ENCODE results near the gene CABCOCO1.

The CABCOCO1 gene

GRCh38 chr10:61754587-61755550 lies 92.1 kb downstream of the CABCOCO1 start:
- Histone ChIP-seq H3K4me1 (ENCODE audit: control insufficient read depth, insufficient read depth, low read length) (peaks cover 8% of the 10 kb centered on the region), H3K4me3 (ENCODE audit: low read depth, low read length) (no peak overlapping the region), H3K27me3 (ENCODE audit: control insufficient read depth, insufficient read depth, low read length) (no peaks in the 10 kb centered on the region), H3K36me3 (ENCODE audit: control insufficient read depth, insufficient read depth, low read length) (no peaks in the 10 kb centered on the region), H3K9me3 (ENCODE audit: control insufficient read depth, insufficient read depth, low read depth, low read length) (no peaks in the 10 kb centered on the region), H3K9ac (ENCODE audit: low read length) (no peak overlapping the region), H3K27ac (ENCODE audit: low read depth, low read length) (no peak overlapping the region)

DNA sequence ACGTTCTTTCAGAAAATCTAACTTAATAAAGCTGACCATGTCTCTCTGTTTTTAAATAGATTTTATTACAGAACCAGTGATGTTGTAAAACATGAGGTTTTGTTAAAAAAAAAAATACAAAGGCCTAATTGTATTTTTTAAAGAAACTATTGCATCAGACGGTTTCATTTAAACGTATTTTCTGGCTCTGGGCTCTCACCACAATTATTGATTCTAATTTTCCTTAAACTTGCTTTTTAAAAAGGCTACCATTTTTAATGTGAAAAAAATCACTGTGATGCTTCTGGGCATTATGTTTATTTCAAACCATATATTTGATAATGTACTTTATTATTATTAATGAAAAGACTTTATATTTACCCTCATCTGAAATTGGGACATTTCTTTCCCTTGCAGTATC lies 94.3 kb downstream of the CABCOCO1 start:
- Histone ChIP-seq H3K9ac (ENCODE audit: low read length) (no peak overlapping the region), H3K4me1 (ENCODE audit: control insufficient read depth, insufficient read depth, low read length) (peaks cover 8% of the 10 kb centered on the region), H3K36me3 (ENCODE audit: control insufficient read depth, insufficient read depth, low read length) (no peaks in the 10 kb centered on the region), H3K27ac (ENCODE audit: low read depth, low read length) (no peak overlapping the region), H3K27me3 (ENCODE audit: control insufficient read depth, insufficient read depth, low read length) (no peaks in the 10 kb centered on the region), H3K9me3 (ENCODE audit: control insufficient read depth, insufficient read depth, low read depth, low read length) (no peaks in the 10 kb centered on the region), H3K4me3 (ENCODE audit: low read depth, low read length) (no peak overlapping the region)

DNA sequence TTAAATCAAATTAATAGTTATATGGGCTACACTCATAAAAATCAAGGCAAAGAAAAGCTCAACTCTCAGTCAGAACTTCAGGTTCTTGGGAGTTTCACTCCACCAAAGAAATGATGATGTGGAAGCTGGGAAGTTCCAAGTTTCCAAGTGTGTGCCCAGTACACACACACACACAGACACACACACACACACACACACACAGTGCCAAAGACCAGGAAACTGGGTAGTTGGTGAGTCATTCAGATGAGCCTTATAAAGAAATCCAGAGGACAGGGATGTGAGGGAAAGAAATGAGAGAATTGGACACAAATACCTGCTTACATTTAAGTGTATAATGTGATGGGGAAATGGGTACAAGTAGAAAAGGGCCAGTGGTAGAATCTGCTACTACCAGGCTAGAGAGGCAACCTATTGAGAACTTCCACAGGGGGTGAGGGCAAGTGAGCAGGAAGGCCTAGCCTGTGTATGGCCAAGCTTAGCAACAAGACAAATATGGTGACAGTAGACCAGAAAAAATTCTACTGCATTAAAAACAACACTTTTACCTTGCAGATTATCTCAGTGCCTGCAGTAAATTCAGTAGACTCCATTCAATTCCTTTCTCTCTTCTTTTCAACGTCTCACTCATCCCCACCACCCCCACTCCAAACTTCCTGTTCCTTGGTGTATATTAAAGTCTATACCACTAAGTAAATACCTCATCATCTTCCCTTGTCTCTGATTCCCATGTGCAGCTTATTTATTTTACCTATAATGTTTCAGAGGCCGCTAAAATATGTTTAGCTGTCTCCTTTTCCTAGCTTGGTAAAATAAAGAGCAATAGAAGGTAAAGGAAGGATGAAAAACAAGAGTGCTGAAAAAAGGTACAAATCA lies 95.0 kb downstream of the CABCOCO1 start:
- no peak overlapping the region for H3K4me3 ChIP-seq (ENCODE audit: low read depth, low read length)
- peaks cover 8% of the 10 kb centered on the region for H3K4me1 ChIP-seq (ENCODE audit: control insufficient read depth, insufficient read depth, low read length)
- H3K27me3 ChIP-seq (ENCODE audit: control insufficient read depth, insufficient read depth, low read length) = no peaks in the 10 kb centered on the region
- no peaks in the 10 kb centered on the region for H3K9me3 ChIP-seq (ENCODE audit: control insufficient read depth, insufficient read depth, low read depth, low read length)
- H3K27ac ChIP-seq (ENCODE audit: low read depth, low read length) = no peak overlapping the region
- H3K9ac ChIP-seq (ENCODE audit: low read length) = no peak overlapping the region
- H3K36me3 ChIP-seq (ENCODE audit: control insufficient read depth, insufficient read depth, low read length) = no peaks in the 10 kb centered on the region

GRCh38 chr10:61758433-61758832 lies 95.7 kb downstream of the CABCOCO1 start:
- no peaks in the 10 kb centered on the region for H3K27me3 ChIP-seq (ENCODE audit: control insufficient read depth, insufficient read depth, low read length)
- H3K4me1 ChIP-seq (ENCODE audit: control insufficient read depth, insufficient read depth, low read length) = peaks cover 8% of the 10 kb centered on the region
- no peak overlapping the region for H3K27ac ChIP-seq (ENCODE audit: low read depth, low read length)
- H3K9ac ChIP-seq (ENCODE audit: low read length) = no peak overlapping the region
- no peaks in the 10 kb centered on the region for H3K36me3 ChIP-seq (ENCODE audit: control insufficient read depth, insufficient read depth, low read length)
- no peak overlapping the region for H3K4me3 ChIP-seq (ENCODE audit: low read depth, low read length)
- H3K9me3 ChIP-seq (ENCODE audit: control insufficient read depth, insufficient read depth, low read depth, low read length) = no peaks in the 10 kb centered on the region

DNA sequence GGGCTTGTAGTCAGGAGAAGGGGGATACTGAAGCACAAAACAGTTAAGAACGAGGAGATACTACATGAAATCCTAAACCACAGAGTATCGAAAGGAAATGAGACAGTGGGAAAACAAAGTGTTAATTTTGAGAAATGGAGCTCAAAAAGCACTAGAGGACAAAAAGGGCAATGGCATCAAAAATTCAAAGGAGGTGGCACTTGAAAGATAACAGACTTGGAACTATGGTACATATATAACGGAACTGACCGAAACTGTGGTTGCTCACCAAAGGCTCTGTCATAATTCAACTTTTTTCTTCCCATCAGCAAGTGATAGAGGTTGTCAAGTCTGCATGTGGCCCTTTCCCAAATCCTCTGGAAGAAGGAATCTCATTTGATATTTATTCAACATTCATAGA lies 97.0 kb downstream of the CABCOCO1 start:
- Histone ChIP-seq H3K4me1 (ENCODE audit: control insufficient read depth, insufficient read depth, low read length) (peaks cover 5% of the 10 kb centered on the region), H3K9me3 (ENCODE audit: control insufficient read depth, insufficient read depth, low read depth, low read length) (no peaks in the 10 kb centered on the region), H3K9ac (ENCODE audit: low read length) (no peak overlapping the region), H3K27me3 (ENCODE audit: control insufficient read depth, insufficient read depth, low read length) (no peaks in the 10 kb centered on the region), H3K36me3 (ENCODE audit: control insufficient read depth, insufficient read depth, low read length) (no peaks in the 10 kb centered on the region), H3K27ac (ENCODE audit: low read depth, low read length) (no peak overlapping the region), H3K4me3 (ENCODE audit: low read depth, low read length) (no peak overlapping the region)

- no peak overlapping the region for H3K9ac ChIP-seq (ENCODE audit: low read length)
- H3K36me3 ChIP-seq (ENCODE audit: control insufficient read depth, insufficient read depth, low read length) = no peaks in the 10 kb centered on the region
- no peaks in the 10 kb centered on the region for H3K27me3 ChIP-seq (ENCODE audit: control insufficient read depth, insufficient read depth, low read length)
- no peaks in the 10 kb centered on the region for H3K4me1 ChIP-seq (ENCODE audit: control insufficient read depth, insufficient read depth, low read length)
- no peak overlapping the region for H3K27ac ChIP-seq (ENCODE audit: low read depth, low read length)
- H3K9me3 ChIP-seq (ENCODE audit: control insufficient read depth, insufficient read depth, low read depth, low read length) = no peaks in the 10 kb centered on the region
- H3K4me3 ChIP-seq (ENCODE audit: low read depth, low read length) = no peak overlapping the region
Observed at GRCh38 chr10:61760943-61761824, 98.5 kb downstream of the CABCOCO1 start.

DNA sequence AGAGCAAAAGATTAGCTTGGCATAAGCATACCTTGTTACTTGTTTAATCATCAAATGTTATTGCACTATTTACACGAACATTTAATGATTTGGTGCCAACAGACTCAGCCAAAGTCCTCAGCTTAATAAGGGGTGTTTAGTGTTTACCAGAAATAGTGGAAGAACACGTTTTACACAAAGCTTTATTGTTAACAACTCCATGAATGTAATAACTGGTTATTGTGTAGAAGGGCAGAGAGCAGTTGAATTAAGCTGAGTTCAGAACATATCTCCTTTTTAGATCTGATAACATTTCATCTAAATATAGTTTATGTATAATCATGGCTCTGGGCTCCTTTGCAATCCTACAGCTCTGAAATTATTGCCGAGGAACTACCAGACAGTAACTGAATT lies 99.1 kb downstream of the CABCOCO1 start:
- Histone ChIP-seq H3K27ac (ENCODE audit: low read depth, low read length) (no peak overlapping the region), H3K4me3 (ENCODE audit: low read depth, low read length) (no peak overlapping the region), H3K9ac (ENCODE audit: low read length) (no peak overlapping the region), H3K4me1 (ENCODE audit: control insufficient read depth, insufficient read depth, low read length) (no peaks in the 10 kb centered on the region; the same call in 1 of the 2 replicates), H3K9me3 (ENCODE audit: control insufficient read depth, insufficient read depth, low read depth, low read length) (no peaks in the 10 kb centered on the region), H3K36me3 (ENCODE audit: control insufficient read depth, insufficient read depth, low read length) (no peaks in the 10 kb centered on the region), H3K27me3 (ENCODE audit: control insufficient read depth, insufficient read depth, low read length) (no peaks in the 10 kb centered on the region)

GRCh38 chr10:61763778-61764177 lies 101.0 kb downstream of the CABCOCO1 start:
- H3K9me3 ChIP-seq (ENCODE audit: control insufficient read depth, insufficient read depth, low read depth, low read length) = no peaks in the 10 kb centered on the region
- H3K27ac ChIP-seq (ENCODE audit: low read depth, low read length) = no peak overlapping the region
- no peaks in the 10 kb centered on the region for H3K36me3 ChIP-seq (ENCODE audit: control insufficient read depth, insufficient read depth, low read length)
- H3K9ac ChIP-seq (ENCODE audit: low read length) = no peak overlapping the region
- H3K4me1 ChIP-seq (ENCODE audit: control insufficient read depth, insufficient read depth, low read length) = no peaks in the 10 kb centered on the region; the same call in 1 of the 2 replicates
- H3K27me3 ChIP-seq (ENCODE audit: control insufficient read depth, insufficient read depth, low read length) = no peaks in the 10 kb centered on the region
- H3K4me3 ChIP-seq (ENCODE audit: low read depth, low read length) = no peak overlapping the region

GRCh38 chr10:61764486-61764885 lies 101.8 kb downstream of the CABCOCO1 start:
- no peaks in the 10 kb centered on the region for H3K36me3 ChIP-seq (ENCODE audit: control insufficient read depth, insufficient read depth, low read length)
- H3K4me1 ChIP-seq (ENCODE audit: control insufficient read depth, insufficient read depth, low read length) = no peaks in the 10 kb centered on the region; the same call in 1 of the 2 replicates
- no peak overlapping the region for H3K9ac ChIP-seq (ENCODE audit: low read length)
- H3K27me3 ChIP-seq (ENCODE audit: control insufficient read depth, insufficient read depth, low read length) = no peaks in the 10 kb centered on the region
- no peak overlapping the region for H3K27ac ChIP-seq (ENCODE audit: low read depth, low read length)
- no peak overlapping the region for H3K4me3 ChIP-seq (ENCODE audit: low read depth, low read length)
- no peaks in the 10 kb centered on the region for H3K9me3 ChIP-seq (ENCODE audit: control insufficient read depth, insufficient read depth, low read depth, low read length)

GRCh38 chr10:61765176-61766087 lies 102.7 kb downstream of the CABCOCO1 start:
- Histone ChIP-seq H3K36me3 (ENCODE audit: control insufficient read depth, insufficient read depth, low read length) (no peaks in the 10 kb centered on the region), H3K9me3 (ENCODE audit: control insufficient read depth, insufficient read depth, low read depth, low read length) (no peaks in the 10 kb centered on the region), H3K27me3 (ENCODE audit: control insufficient read depth, insufficient read depth, low read length) (no peaks in the 10 kb centered on the region), H3K9ac (ENCODE audit: low read length) (no peak overlapping the region), H3K27ac (ENCODE audit: low read depth, low read length) (no peak overlapping the region), H3K4me1 (ENCODE audit: control insufficient read depth, insufficient read depth, low read length) (no peaks in the 10 kb centered on the region; the same call in 1 of the 2 replicates), H3K4me3 (ENCODE audit: low read depth, low read length) (no peak overlapping the region)

Measured in HUES6 (cell line).